ENCODE results near the gene COG2. TPM values are rescaled to one million over a fixed set of nuclear protein-coding genes. Genes with fewer than 3 reads are reported as not detected.

The COG2 gene
- total and polyA plus RNA-seq, 2 of the 13 experiments (the other 11 are each of a cell fraction or from before 2014, with no cell fraction given): 16.8 to 36.3 TPM

DNA sequence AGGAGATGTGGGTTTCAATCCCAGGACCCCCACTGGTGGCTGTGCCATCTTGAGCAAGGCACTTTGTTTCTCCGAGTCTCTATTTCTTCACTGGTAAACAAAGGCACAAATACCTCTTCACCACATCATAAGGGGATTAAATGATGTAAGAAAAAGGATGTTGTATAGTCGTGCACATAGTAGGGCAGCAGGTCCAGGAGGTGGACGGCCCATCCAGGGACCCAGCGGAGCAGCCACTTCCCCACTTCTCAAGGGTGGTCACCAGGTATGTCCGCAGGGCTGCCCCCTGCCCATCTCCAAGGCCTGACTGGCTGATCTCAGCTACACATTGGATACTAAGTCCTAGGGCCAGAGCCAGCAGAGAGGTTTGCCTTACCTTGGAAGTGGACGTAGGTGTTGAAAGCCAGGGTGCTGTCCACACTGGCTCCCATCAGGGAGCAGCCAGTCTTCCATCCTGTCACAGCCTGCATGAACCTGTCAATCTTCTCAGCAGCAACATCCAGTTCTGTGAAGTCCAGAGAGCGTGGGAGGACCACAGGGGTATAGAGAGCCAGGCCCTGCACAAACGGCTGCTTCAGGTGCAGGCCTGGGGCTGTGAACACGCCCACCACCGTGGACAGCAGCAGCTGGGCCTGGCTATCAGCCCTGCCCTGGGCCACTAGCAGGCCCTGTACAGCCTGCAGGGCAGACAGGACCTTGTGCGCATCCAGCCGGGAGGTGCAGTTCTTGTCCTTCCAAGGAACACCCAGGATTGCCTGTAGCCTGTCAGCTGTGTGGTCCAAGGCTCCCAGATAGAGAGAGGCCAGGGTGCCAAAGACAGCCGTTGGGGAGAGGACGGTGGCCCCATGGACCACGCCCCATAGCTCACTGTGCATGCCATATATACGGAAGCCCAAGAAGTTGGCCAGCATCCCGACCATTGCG, 67.6 kb downstream of the COG2 start (continued):
- TF ChIP-seq NFKBIZ (CRISPR knock-in tag; IDR thresholded peaks at IDR 0.05): no peak
- no peak for TF ChIP-seq ZNF7 (CRISPR knock-in tag; IDR thresholded peaks at IDR 0.05)
- TF ChIP-seq ZNF468 (CRISPR knock-in tag; IDR thresholded peaks at IDR 0.05): no peak
- TF ChIP-seq ZNF713 (CRISPR knock-in tag; IDR thresholded peaks at IDR 0.05): no peak
- TF ChIP-seq BCL6 (CRISPR knock-in tag; IDR thresholded peaks at IDR 0.05): no peak
- TF ChIP-seq, protein P1, sequence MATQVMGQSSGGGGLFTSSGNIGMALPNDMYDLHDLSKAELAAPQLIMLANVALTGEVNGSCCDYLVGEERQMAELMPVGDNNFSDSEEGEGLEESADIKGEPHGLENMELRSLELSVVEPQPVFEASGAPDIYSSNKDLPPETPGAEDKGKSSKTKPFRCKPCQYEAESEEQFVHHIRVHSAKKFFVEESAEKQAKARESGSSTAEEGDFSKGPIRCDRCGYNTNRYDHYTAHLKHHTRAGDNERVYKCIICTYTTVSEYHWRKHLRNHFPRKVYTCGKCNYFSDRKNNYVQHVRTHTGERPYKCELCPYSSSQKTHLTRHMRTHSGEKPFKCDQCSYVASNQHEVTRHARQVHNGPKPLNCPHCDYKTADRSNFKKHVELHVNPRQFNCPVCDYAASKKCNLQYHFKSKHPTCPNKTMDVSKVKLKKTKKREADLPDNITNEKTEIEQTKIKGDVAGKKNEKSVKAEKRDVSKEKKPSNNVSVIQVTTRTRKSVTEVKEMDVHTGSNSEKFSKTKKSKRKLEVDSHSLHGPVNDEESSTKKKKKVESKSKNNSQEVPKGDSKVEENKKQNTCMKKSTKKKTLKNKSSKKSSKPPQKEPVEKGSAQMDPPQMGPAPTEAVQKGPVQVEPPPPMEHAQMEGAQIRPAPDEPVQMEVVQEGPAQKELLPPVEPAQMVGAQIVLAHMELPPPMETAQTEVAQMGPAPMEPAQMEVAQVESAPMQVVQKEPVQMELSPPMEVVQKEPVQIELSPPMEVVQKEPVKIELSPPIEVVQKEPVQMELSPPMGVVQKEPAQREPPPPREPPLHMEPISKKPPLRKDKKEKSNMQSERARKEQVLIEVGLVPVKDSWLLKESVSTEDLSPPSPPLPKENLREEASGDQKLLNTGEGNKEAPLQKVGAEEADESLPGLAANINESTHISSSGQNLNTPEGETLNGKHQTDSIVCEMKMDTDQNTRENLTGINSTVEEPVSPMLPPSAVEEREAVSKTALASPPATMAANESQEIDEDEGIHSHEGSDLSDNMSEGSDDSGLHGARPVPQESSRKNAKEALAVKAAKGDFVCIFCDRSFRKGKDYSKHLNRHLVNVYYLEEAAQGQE (IDR thresholded peaks at IDR 0.05; ENCODE audit: borderline replicate concordance in 1 of 2, low read depth in 1 of 2, low read length in 2 of 2): peak in 1 of 2 experiments; percentile 73; a peak in 1 of 4 replicates
- TF ChIP-seq AKAP8 (CRISPR knock-in tag; IDR thresholded peaks at IDR 0.05): no peak
- TF ChIP-seq TARDBP (CRISPR knock-in tag; IDR thresholded peaks at IDR 0.05): 0 out of 2 replicates have a peak, but pooled peaks have one; percentile 10
- TF ChIP-seq TCF7L2 (IDR thresholded peaks at IDR 0.05; ENCODE audit: low read depth, low read length): no peak
- no peak for TF ChIP-seq ZFYVE20 (CRISPR knock-in tag; IDR thresholded peaks at IDR 0.05; ENCODE audit: borderline replicate concordance, low read depth)
- TF ChIP-seq ZKSCAN1 (IDR thresholded peaks at IDR 0.05; ENCODE audit: low read length): peak; percentile 95
- no peak for TF ChIP-seq HMGA1 (CRISPR knock-in tag; conservative IDR thresholded peaks at IDR 0.05)
- no peak for TF ChIP-seq CBX1 (IDR thresholded peaks at IDR 0.05; ENCODE audit: low read depth)
- TF ChIP-seq PAX8 (CRISPR knock-in tag; IDR thresholded peaks at IDR 0.05; ENCODE audit: borderline replicate concordance): no peak
- TF ChIP-seq, protein P2, sequence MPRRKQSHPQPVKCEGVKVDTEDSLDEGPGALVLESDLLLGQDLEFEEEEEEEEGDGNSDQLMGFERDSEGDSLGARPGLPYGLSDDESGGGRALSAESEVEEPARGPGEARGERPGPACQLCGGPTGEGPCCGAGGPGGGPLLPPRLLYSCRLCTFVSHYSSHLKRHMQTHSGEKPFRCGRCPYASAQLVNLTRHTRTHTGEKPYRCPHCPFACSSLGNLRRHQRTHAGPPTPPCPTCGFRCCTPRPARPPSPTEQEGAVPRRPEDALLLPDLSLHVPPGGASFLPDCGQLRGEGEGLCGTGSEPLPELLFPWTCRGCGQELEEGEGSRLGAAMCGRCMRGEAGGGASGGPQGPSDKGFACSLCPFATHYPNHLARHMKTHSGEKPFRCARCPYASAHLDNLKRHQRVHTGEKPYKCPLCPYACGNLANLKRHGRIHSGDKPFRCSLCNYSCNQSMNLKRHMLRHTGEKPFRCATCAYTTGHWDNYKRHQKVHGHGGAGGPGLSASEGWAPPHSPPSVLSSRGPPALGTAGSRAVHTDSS (CRISPR knock-in tag; conservative IDR thresholded peaks at IDR 0.05): no peak
- TF ChIP-seq SMAD3 (CRISPR knock-in tag; IDR thresholded peaks at IDR 0.05): 0 out of 2 replicates have a peak, but pooled peaks have one; percentile 10
- TF ChIP-seq JUN (CRISPR knock-in tag; IDR thresholded peaks at IDR 0.05): no peak
- TF ChIP-seq DMAP1 (CRISPR knock-in tag; IDR thresholded peaks at IDR 0.05): 0 out of 2 replicates have a peak, but pooled peaks have one; percentile 13
- TF ChIP-seq JDP2 (CRISPR knock-in tag; IDR thresholded peaks at IDR 0.05; ENCODE audit: borderline replicate concordance): no peak
- no peak for TF ChIP-seq ZNF143 (CRISPR knock-in tag; IDR thresholded peaks at IDR 0.05)
- 0 out of 2 replicates have a peak, but pooled peaks have one; percentile 9 for TF ChIP-seq ZFP62 (CRISPR knock-in tag; IDR thresholded peaks at IDR 0.05)
- TF ChIP-seq MLLT10 (CRISPR knock-in tag; IDR thresholded peaks at IDR 0.05): no peak
- TF ChIP-seq NFKB2 (CRISPR knock-in tag; IDR thresholded peaks at IDR 0.05; ENCODE audit: borderline replicate concordance): no peak
- TF ChIP-seq KMT2A (CRISPR knock-in tag; IDR thresholded peaks at IDR 0.05): no peak
- TF ChIP-seq, protein P3, sequence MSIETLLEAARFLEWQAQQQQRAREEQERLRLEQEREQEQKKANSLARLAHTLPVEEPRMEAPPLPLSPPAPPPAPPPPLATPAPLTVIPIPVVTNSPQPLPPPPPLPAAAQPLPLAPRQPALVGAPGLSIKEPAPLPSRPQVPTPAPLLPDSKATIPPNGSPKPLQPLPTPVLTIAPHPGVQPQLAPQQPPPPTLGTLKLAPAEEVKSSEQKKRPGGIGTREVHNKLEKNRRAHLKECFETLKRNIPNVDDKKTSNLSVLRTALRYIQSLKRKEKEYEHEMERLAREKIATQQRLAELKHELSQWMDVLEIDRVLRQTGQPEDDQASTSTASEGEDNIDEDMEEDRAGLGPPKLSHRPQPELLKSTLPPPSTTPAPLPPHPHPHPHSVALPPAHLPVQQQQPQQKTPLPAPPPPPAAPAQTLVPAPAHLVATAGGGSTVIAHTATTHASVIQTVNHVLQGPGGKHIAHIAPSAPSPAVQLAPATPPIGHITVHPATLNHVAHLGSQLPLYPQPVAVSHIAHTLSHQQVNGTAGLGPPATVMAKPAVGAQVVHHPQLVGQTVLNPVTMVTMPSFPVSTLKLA (IDR thresholded peaks at IDR 0.05): no peak
- TF ChIP-seq ZMYM2 (CRISPR knock-in tag; IDR thresholded peaks at IDR 0.05): no peak
